Measurements from ENCODE around the gene TMEM238. TPM values are rescaled to one million over a fixed set of nuclear protein-coding genes. Genes with fewer than 3 reads are reported as not detected.
A peak's percentile ranks its signal among the peaks of the same experiment; 100 is the strongest.

The TMEM238 gene
- total and polyA plus RNA-seq, 2 donors from 2014 or later: 8.1 to 24.3 TPM

DNA sequence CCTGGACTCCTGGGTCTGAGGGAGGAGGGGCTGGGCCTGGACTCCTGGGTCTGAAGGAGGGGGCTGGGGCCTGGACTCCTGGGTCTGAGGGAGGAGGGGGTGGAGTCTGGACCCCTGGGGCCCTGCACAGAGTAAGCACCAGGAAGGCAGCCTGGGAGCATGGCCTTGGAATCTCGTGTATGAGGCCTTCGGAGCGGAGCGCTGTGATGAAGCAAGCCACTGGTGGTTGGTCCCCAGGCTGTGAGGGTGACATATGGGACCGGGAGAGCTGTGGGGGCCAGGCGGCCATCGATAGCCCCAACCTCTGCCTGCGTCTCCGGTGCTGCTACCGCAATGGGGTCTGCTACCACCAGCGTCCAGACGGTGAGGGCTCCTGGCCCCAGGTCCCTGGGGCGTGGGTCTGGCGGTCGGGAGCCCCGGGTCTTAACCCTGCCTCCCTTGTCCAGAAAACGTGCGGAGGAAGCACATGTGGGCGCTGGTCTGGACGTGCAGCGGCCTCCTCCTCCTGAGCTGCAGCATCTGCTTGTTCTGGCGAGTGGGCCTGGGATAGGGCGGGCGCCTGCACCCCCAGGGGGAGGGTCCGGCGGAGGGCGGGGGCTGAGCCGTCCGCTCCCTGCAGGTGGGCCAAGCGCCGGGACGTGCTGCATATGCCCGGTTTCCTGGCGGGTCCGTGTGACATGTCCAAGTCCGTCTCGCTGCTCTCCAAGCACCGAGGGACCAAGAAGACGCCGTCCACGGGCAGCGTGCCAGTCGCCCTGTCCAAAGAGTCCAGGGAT lies 6.5 kb downstream of the TMEM238 start:
- Histone ChIP-seq H3K27me3 (ENCODE audit: control insufficient read depth, insufficient read depth, low read length) (no peaks in the 10 kb centered on the region), H3K9me3 (ENCODE audit: control insufficient read depth in 2 of 3, insufficient read depth in 1 of 3, low read length in 3 of 3) (no peaks in the 10 kb centered on the region), H3K36me3 (ENCODE audit: control insufficient read depth in 2 of 3, insufficient read depth in 3 of 3, low read length in 3 of 3) (no peaks in the 10 kb centered on the region), H3K9ac (ENCODE audit: low read length in 3 of 3) (no peak overlapping the region), H3K4me1 (ENCODE audit: control insufficient read depth in 2 of 3, insufficient read depth in 2 of 3, low read depth in 1 of 3, low read length in 3 of 3) (no peaks in the 10 kb centered on the region), H3K27ac (ENCODE audit: low read depth in 2 of 2, low read length in 2 of 2) (no peak overlapping the region), H3K4me3 (ENCODE audit: low read length in 3 of 3) (no peak overlapping the region)
- no peak for FAIRE-seq
- intact Hi-C loops (cut with DNase I): no loop called here
- TF ChIP-seq, protein P1, sequence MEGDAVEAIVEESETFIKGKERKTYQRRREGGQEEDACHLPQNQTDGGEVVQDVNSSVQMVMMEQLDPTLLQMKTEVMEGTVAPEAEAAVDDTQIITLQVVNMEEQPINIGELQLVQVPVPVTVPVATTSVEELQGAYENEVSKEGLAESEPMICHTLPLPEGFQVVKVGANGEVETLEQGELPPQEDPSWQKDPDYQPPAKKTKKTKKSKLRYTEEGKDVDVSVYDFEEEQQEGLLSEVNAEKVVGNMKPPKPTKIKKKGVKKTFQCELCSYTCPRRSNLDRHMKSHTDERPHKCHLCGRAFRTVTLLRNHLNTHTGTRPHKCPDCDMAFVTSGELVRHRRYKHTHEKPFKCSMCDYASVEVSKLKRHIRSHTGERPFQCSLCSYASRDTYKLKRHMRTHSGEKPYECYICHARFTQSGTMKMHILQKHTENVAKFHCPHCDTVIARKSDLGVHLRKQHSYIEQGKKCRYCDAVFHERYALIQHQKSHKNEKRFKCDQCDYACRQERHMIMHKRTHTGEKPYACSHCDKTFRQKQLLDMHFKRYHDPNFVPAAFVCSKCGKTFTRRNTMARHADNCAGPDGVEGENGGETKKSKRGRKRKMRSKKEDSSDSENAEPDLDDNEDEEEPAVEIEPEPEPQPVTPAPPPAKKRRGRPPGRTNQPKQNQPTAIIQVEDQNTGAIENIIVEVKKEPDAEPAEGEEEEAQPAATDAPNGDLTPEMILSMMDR (IDR thresholded peaks at IDR 0.05; ENCODE audit: borderline replicate concordance, extremely low read depth, insufficient read depth): no peak
- peak in 3 of 5 donors; percentile 55 to 83 (median 67) for DNase-seq

DNA sequence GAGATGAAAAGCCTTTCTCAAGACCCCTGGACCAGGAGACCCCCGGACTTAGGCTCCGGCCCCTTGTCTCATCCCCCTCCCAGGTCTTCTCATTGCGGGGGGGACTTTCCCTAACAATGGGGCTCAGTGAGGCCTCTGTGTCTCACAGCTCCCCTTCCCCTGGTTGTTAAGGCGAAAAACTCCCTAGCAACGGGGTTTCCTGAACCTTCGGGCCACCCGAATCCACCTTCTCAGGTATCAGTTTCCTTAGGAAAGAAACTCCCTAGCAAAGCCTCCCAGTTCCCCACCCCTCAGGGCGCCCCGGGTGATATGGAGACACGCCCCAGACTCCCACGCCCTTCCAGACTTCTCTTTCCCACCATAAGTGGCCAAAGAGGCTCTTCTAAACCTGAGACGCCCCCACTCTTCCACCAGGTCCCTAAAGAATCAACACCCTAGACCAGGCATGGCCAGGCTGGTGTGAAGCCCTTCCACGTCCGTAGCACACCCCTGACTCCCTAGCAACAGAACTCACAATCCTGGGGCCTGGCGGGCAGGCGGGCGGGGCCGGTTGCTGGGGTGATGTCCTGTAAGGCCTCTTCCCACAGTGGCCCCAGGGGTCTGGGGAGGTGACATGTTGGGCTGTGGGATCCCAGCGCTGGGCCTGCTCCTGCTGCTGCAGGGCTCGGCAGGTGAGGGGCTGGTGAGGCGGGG lies 7.7 kb downstream of the TMEM238 start, which contains the start of gene TMEM190:
Gene TMEM190 (plus strand): TSS at position 586 of the 693 bp plus-strand sequence. CDS start 28 bp downstream, at position 614.
- Histone ChIP-seq H3K27ac (ENCODE audit: low read depth in 2 of 2, low read length in 2 of 2) (no peak within 1 kb of the TSS), H3K4me1 (ENCODE audit: control insufficient read depth in 2 of 3, insufficient read depth in 2 of 3, low read depth in 1 of 3, low read length in 3 of 3) (no peaks in the 10 kb centered on the region), H3K4me3 (ENCODE audit: low read length in 3 of 3) (no peak within 1 kb of the TSS), H3K36me3 (ENCODE audit: control insufficient read depth in 2 of 3, insufficient read depth in 3 of 3, low read length in 3 of 3) (no peaks in the 10 kb centered on the region), H3K9ac (ENCODE audit: low read length in 3 of 3) (no peak within 1 kb of the TSS), H3K9me3 (ENCODE audit: control insufficient read depth in 2 of 3, insufficient read depth in 1 of 3, low read length in 3 of 3) (no peaks in the 10 kb centered on the region), H3K27me3 (ENCODE audit: control insufficient read depth, insufficient read depth, low read length) (peaks cover 2% of the 10 kb centered on the region)
- TF ChIP-seq, protein P1 (IDR thresholded peaks at IDR 0.05; ENCODE audit: borderline replicate concordance, extremely low read depth, insufficient read depth): no peak
- DNase-seq (peak; percentile 64 to 82 (median 70)), FAIRE-seq (no peak)
- intact Hi-C loops (cut with DNase I): no loop called here

DNA sequence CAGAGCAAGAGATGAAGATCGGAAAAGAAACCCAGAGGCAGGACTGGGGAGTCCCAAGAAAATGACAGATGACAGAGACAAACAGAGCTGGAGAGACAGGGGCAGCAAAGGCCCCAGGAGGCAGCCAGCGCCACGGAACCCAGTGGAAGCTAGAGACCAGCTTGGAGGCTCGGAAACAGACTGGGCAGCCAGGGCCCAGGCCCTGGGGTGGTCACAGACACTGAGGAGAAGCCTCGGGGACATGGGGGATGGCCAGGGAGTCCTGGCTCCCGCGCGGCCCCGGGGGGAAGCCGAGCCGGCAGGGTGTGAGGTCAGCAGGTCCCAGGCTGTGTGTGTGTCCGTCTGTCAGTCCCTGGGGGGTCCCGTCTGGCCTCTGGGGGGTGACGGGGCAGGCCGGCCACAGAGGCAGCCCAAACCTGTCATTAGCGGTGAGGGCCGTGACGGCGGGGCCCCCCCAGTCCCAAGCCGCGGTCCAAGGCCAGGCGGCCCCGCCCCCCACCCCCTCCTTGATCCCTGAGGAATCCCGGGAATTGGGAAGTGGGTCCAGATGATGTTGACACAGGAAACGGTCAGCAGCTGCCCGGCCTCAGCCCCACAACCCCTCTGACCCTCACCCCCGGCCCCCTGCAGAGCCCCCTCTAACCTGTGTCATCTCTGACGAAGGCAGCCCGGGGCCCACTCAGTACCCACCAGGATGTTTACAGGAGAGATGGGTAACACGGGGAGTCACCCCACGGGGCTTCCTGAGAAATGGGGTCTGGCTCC lies 9.9 kb downstream of the TMEM238 start:
- Histone ChIP-seq H3K4me1 (ENCODE audit: control insufficient read depth in 2 of 3, insufficient read depth in 2 of 3, low read depth in 1 of 3, low read length in 3 of 3) (no peaks in the 10 kb centered on the region), H3K36me3 (ENCODE audit: control insufficient read depth in 2 of 3, insufficient read depth in 3 of 3, low read length in 3 of 3) (no peaks in the 10 kb centered on the region), H3K27ac (ENCODE audit: low read depth in 2 of 2, low read length in 2 of 2) (peak overlapping the region in 1 of 2 donors; percentile 28), H3K9ac (ENCODE audit: low read length in 3 of 3) (no peak overlapping the region), H3K4me3 (ENCODE audit: low read length in 3 of 3) (no peak overlapping the region), H3K9me3 (ENCODE audit: control insufficient read depth in 2 of 3, insufficient read depth in 1 of 3, low read length in 3 of 3) (no peaks in the 10 kb centered on the region), H3K27me3 (ENCODE audit: control insufficient read depth, insufficient read depth, low read length) (peaks cover 9% of the 10 kb centered on the region)
- intact Hi-C loops (cut with DNase I): no loop called here
- TF ChIP-seq, protein P1 (IDR thresholded peaks at IDR 0.05; ENCODE audit: borderline replicate concordance, extremely low read depth, insufficient read depth): no peak
- peak in 2 of 5 donors; percentile 46 to 79 for DNase-seq
- FAIRE-seq: no peak

Measured in kidney (tissue), 14 donors.